Measurements from ENCODE around the gene KCNH6.
A peak's percentile ranks its signal among the peaks of the same experiment; 100 is the strongest.

KCNH6 gene

DNA sequence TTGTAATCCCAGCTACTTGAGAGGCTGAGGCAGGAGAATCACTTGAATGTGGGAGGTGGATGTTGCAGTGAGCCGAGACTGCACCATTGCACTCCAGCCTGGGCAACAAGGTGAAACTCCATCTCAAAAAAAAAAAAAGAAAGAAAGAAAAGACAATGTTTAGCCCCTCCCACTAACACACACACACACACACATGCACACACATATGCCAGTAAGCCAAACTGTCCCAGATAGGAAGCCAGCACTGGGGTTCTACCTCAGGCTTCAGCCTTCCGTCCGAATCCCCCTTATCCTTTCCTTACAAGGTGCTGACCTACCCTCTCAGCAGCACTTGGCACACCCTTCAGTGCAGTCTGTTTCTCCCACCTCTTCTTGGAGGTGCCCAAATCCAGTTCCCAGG, 8.7 kb upstream of the KCNH6 start:
- TF ChIP-seq CTCF (conservative IDR thresholded peaks at IDR 0.05; ENCODE audit: low read length), result no peak
- DNase-seq (ENCODE audit: low read depth), result no peak
- no peak overlapping the region for H3K4me3 ChIP-seq (ENCODE audit: low read length)

DNA sequence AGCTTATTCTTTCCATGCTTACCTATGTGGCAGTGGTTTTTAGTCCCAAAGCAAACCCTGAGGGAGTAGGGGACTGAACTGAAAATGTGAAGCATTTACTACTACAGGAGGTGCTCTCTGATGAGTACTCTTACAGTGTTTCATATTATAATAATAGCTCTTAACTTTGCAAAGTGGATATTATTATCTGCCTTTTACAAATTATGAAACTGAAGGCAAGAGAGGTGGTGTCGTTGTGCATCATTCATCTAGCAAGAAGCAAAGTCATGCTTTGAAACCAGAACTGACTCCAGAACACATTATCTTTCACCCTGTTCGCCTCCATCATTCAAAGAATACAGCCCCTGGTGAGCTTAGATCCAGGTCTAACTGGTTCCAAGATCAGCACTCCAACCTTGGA, 8.2 kb upstream of the KCNH6 start:
- no peak for TF ChIP-seq CTCF (conservative IDR thresholded peaks at IDR 0.05; ENCODE audit: low read length)
- H3K4me3 ChIP-seq (ENCODE audit: low read length), result no peak overlapping the region
- no peak for DNase-seq (ENCODE audit: low read depth)

DNA sequence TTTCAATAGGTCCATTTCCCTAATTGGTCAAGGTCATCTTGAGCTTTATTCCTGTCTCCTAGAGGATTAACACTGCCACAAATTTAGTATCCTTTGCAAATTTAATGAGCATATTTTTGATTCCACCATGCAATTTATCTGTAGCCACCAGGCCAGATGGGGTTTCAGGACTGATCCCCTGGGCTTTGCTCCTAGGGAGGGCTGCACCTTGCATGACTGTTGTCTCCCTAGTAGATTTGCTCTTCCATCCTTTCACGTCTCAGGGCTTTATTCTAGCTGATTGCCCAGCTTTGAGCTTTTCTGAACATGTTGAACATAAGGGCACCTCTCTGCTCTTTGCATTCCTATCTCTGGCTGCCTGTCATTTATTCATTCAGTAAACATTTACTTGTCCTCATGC, 7.7 kb upstream of the KCNH6 start:
- DNase-seq (ENCODE audit: low read depth), result no peak
- TF ChIP-seq CTCF (conservative IDR thresholded peaks at IDR 0.05; ENCODE audit: low read length), result no peak

DNA sequence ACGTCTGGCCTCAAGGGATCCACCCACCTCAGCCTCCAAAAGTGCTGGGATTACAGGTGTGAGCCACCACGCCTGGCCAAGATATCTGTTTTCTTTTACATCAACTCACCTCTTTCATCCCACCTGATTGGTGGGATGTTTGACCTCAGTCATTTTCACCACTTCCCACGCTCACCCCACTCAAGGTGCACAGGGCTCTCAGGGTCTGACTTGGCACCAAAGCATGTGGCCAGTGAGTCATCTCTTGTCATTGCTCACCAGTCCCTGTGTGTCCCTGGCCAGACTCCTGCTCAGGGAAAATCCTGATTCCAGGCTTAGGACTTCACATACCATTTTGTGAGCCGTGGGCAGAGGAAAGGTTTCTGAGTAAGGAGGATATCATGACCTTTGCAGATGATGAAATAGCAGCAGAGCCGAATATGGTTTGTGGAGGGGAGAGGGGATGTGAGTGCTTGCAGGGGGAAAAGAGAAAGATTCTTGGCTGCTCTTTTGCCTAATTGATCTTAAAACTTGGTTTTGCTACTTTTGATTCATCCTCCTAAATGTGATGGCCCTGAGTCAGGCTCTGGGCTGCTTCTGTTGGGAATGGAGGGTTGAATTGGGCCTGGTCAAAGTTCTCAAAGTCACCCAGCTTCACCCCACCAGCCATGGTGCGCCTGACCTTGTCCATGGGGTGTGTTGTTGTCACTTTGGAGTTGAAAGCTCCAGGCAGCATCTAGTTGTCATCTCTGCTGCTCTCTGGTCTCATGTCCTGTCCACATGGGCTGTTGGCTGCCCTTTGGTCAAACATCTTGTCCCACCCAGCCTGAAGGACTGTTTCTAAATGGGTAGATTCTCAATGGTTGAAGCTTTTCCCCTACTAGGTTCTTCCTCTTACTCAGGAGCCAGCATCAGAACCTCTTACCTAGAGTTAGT, 6.0 kb upstream of the KCNH6 start:
- TF ChIP-seq CTCF (conservative IDR thresholded peaks at IDR 0.05; ENCODE audit: low read length), result no peak
- H3K4me3 ChIP-seq (ENCODE audit: low read length), result no peak overlapping the region
- peak; percentile 48 for DNase-seq (ENCODE audit: low read depth)

More for the DNA sequence above, 7.7 kb upstream of the KCNH6 start:
- H3K4me3 ChIP-seq (ENCODE audit: low read length), result no peak overlapping the region

DNA sequence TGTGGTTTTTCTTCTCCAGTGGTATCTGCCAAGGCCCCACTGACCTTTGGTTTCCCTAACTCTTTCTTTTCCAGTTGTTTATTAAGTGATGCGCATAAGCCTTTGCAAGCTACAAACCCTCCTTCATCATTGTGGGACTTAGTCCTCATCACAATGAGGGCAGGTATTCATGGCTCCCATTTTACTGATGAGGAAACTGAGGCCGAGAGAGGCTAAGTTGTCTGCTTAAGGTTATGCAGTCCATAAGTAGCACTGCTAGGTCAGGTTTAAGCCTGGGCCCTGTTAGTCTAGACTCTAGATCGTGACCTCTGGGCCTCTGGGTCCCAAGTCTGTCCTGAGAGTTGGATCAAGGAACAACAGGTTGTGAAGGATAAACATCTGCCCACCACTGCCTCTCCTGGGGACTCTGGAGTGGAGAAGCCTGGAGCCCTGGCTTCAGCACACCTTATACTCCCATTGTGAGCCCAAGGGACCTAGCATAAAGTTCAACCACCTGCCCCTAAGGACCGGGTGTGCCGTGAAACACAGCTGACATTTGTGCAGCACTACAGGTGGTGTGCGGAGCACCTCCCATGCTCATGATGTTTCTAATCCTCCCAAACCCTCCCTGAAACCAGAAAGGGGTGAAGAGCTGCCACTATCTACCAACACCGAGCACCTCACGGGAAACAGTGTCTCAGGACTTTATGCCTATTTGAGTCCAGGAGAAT, 5.2 kb upstream of the KCNH6 start:
- DNase-seq (ENCODE audit: low read depth), result no peak
- TF ChIP-seq CTCF (conservative IDR thresholded peaks at IDR 0.05; ENCODE audit: low read length), result no peak
- no peak overlapping the region for H3K4me3 ChIP-seq (ENCODE audit: low read length)

DNA sequence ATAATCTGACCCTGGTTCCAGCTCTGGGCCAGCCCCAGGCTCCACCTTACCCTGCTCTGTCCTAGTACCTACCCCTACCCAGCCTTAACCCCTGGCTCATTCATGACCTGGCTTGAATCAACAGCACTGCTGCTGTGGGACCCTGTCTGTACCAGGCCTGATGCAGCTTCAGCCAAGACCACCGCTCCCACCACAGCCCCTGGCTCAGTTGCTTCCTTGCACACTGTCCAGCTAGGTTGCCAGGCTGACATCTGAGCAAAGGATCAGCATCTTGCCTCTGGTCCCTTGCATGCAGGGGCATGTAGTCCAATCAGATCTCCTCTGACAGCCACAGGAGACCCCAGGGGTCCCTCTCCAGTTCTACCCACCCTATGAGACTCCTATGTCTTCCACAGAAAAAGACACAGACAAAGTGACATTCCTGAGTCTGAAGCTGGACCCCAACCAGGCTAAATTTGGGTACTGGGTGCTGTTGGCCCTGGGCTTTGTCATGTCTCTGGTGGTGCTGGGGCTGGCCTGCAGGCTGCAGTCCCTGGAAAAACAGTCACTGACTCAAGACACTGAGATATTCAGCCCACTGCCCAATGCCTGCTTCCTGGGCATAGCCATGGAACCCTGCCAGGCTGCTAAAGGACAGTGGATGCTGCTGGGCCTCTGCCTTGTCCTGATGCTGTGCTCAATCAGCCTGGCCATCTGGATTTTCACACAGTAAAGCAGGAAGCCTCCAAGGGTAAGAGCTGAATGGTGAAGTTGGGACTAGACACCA, 3.9 kb upstream of the KCNH6 start:
- no peak for DNase-seq (ENCODE audit: low read depth)

More for the DNA sequence above, 3.9 kb upstream of the KCNH6 start:
- TF ChIP-seq CTCF (conservative IDR thresholded peaks at IDR 0.05; ENCODE audit: low read length), result no peak
- no peak overlapping the region for H3K4me3 ChIP-seq (ENCODE audit: low read length)
